H1 (cell line): Measurements from ENCODE around the gene CCDC81. TPM values are rescaled to one million over a fixed set of nuclear protein-coding genes. Genes with fewer than 3 reads are reported as not detected.

ENCODE experiments used
- CTCF ChIA-PET: fragments of 300-600 bp; sonication (Branson Sonifier 250); formaldehyde crosslinking; loops from one replicate; lab custom pipeline; 2021; ENCODE audit not compliant: partially characterized antibody; lab: Charles Lee
- POLR2A ChIA-PET: fragments of 300-600 bp; sonication (Branson Sonifier 250); formaldehyde crosslinking; loops from one replicate; lab custom pipeline; 2021; ENCODE audit warnings: inconsistent platforms; ENCODE audit not compliant: partially characterized antibody; lab: Charles Lee
- DNase-seq, 2 experiments: peaks; one replicate each; pipeline versions ENCODE4 v3.0.0 to v3.0.0-alpha.2; 2010 to 2022; ENCODE audit warnings: low spot score in 2 of 2, low read depth in 1 of 2, mixed read lengths in 1 of 2
- FAIRE-seq: peaks from 2 replicates; lab custom pipeline; 2011; peaks lifted over from hg19 to GRCh38; lab: Jason Lieb, UNC
- H2AFZ ChIP-seq: 2 replicates; pipeline ENCODE4 v1.8.1; 2012; ENCODE audit warnings: low read length, inconsistent platforms
- H2AK5ac ChIP-seq: 2 replicates; pipeline ENCODE4 v1.6.1; 2013; ENCODE audit warnings: low read depth, low read length
- H2BK120ac ChIP-seq: replicated peaks from 2 replicates; pipeline ENCODE3; 2013; ENCODE audit warnings: low read depth, low read length, inconsistent platforms
- H2BK12ac ChIP-seq: 2 replicates; pipeline ENCODE4 v1.6.1; 2013; ENCODE audit warnings: low read depth, low read length
- H2BK15ac ChIP-seq: 2 replicates; pipeline ENCODE4 v1.6.1; 2013; ENCODE audit warnings: low read length
- H2BK20ac ChIP-seq: 2 replicates; pipeline ENCODE4 v1.6.1; 2013; ENCODE audit warnings: low read length
- H2BK5ac ChIP-seq: 2 replicates; pipeline ENCODE4 v1.6.1; 2013; ENCODE audit warnings: low read depth, low read length
- H3K14ac ChIP-seq: 2 replicates; pipeline ENCODE4 v1.6.1; 2013; ENCODE audit warnings: inconsistent platforms; ENCODE audit not compliant: insufficient read length
- H3K18ac ChIP-seq: 2 replicates; pipeline ENCODE4 v1.6.1; 2013; ENCODE audit warnings: low read length; ENCODE audit errors: extremely low read depth
- H3K23ac ChIP-seq: 2 replicates; pipeline ENCODE4 v1.6.1; 2013; ENCODE audit warnings: inconsistent platforms; ENCODE audit not compliant: insufficient read length
- H3K23me2 ChIP-seq: 2 replicates; pipeline ENCODE4 v1.6.1; 2013; ENCODE audit warnings: low read depth, low read length
- H3K27ac ChIP-seq: 2 replicates; pipeline ENCODE4 v1.6.1; 2011; ENCODE audit warnings: low read depth, low read length, inconsistent platforms
- H3K27me3 ChIP-seq, 4 experiments: replicated peaks in 1 of 4; 1 replicate in 1 of 4; 2 replicates in 3 of 4; pipeline versions ENCODE4 v1.6.1 to v1.8.1; 2011 to 2013; ENCODE audit warnings: low read length in 3 of 4, mild to moderate bottlenecking in 3 of 4, inconsistent platforms in 2 of 4, mixed read lengths in 2 of 4, moderate library complexity in 1 of 4; ENCODE audit not compliant: control insufficient read depth in 3 of 4, insufficient read depth in 3 of 4; ENCODE audit errors: extremely low read depth in 1 of 4
- H3K36me3 ChIP-seq, 4 experiments: 2 replicates each; pipeline versions ENCODE4 v1.6.1 to v1.8.1; 2011 to 2013; ENCODE audit warnings: mild to moderate bottlenecking in 4 of 4, low read length in 3 of 4, moderate library complexity in 2 of 4, control low read depth in 1 of 4, inconsistent platforms in 1 of 4; ENCODE audit not compliant: insufficient read depth in 4 of 4, control insufficient read depth in 2 of 4
- H3K4ac ChIP-seq: replicated peaks from 2 replicates; pipeline ENCODE3; 2013; ENCODE audit warnings: low read length, low read depth, mixed read lengths, inconsistent platforms; ENCODE audit not compliant: insufficient read length
- H3K4me1 ChIP-seq, 4 experiments: replicated peaks in 1 of 4; 1 replicate in 1 of 4; 2 replicates in 3 of 4; pipeline versions ENCODE4 v1.6.1 to v1.8.1; 2011 to 2013; ENCODE audit warnings: low read length in 3 of 4, inconsistent platforms in 2 of 4, mixed read lengths in 1 of 4; ENCODE audit not compliant: insufficient read depth in 4 of 4, control insufficient read depth in 3 of 4
- H3K4me2 ChIP-seq, 2 experiments: 2 replicates each; pipeline versions ENCODE4 v1.6.1 to v1.8.1; 2011 to 2013; ENCODE audit warnings: low read depth in 2 of 2, low read length in 2 of 2, control low read depth in 1 of 2, inconsistent platforms in 1 of 2, mild to moderate bottlenecking in 1 of 2; ENCODE audit not compliant: insufficient read depth in 1 of 2
- H3K4me3 ChIP-seq, 4 experiments: fragments of 200-600, 300-600 bp in 1 of 4; sonication (generic), shearing (Covaris generic), sonication (Bioruptor Twin) in 1 of 4; 2 replicates each; pipeline versions ENCODE4 v1.5.1 to v1.8.1; 2011 to 2016; ENCODE audit warnings: low read length in 4 of 4, low read depth in 3 of 4, control low read depth in 2 of 4, inconsistent platforms in 2 of 4, mild to moderate bottlenecking in 2 of 4, mixed read lengths in 1 of 4, moderate library complexity in 1 of 4; ENCODE audit not compliant: insufficient read depth in 2 of 4; ENCODE audit errors: extremely low read depth in 1 of 4
- H3K56ac ChIP-seq: replicated peaks from 2 replicates; pipeline ENCODE3; 2013; ENCODE audit warnings: low read depth, mild to moderate bottlenecking, mixed read lengths, low read length, inconsistent platforms; ENCODE audit not compliant: insufficient read length
- H3K79me1 ChIP-seq: 2 replicates; pipeline ENCODE4 v1.6.1; 2013; ENCODE audit warnings: low read depth, low read length, control low read depth
- H3K79me2 ChIP-seq, 2 experiments: 2 replicates each; pipeline versions ENCODE4 v1.6.1 to v1.8.1; 2012 to 2013; ENCODE audit warnings: low read length in 2 of 2, mild to moderate bottlenecking in 2 of 2, inconsistent platforms in 1 of 2; ENCODE audit not compliant: insufficient read depth in 2 of 2, control insufficient read depth in 1 of 2
- H3K9ac ChIP-seq, 4 experiments: replicated peaks in 1 of 4; 1 replicate in 1 of 4; 2 replicates in 3 of 4; pipeline versions ENCODE4 v1.6.1 to v1.8.1; 2011 to 2013; ENCODE audit warnings: low read depth in 3 of 4, low read length in 3 of 4, control low read depth in 2 of 4, mild to moderate bottlenecking in 2 of 4, moderate library complexity in 2 of 4, inconsistent platforms in 1 of 4; ENCODE audit errors: extremely low read depth in 1 of 4
- H3K9me3 ChIP-seq, 2 experiments: 2 replicates each; pipeline versions ENCODE4 v1.6.1 to v1.8.1; 2012 to 2013; ENCODE audit warnings: mild to moderate bottlenecking in 2 of 2, moderate library complexity in 2 of 2, control low read depth in 1 of 2, inconsistent platforms in 1 of 2, low read depth in 1 of 2, low read length in 1 of 2, mixed read lengths in 1 of 2; ENCODE audit not compliant: insufficient read depth in 2 of 2
- H4K20me1 ChIP-seq, 2 experiments: replicated peaks in 1 of 2; 2 replicates each; pipeline versions ENCODE3 to v1.8.1; 2011 to 2013; ENCODE audit warnings: inconsistent platforms in 2 of 2, low read length in 2 of 2, mild to moderate bottlenecking in 1 of 2; ENCODE audit not compliant: insufficient read depth in 2 of 2, control insufficient read depth in 1 of 2
- H4K5ac ChIP-seq: 2 replicates; pipeline ENCODE4 v1.6.1; 2013; ENCODE audit warnings: low read length, low read depth, mixed read lengths, inconsistent platforms; ENCODE audit not compliant: insufficient read length
- H4K8ac ChIP-seq: 2 replicates; pipeline ENCODE4 v1.8.0; 2013; ENCODE audit warnings: mild to moderate bottlenecking, moderate library complexity, low read length, inconsistent platforms; ENCODE audit not compliant: insufficient read depth; ENCODE audit errors: extremely low read depth
- H4K91ac ChIP-seq: replicated peaks from 2 replicates; pipeline ENCODE3; 2013; ENCODE audit warnings: low read length, mixed read lengths, inconsistent platforms; ENCODE audit not compliant: insufficient read length
- EZH2 ChIP-seq: fragments of 200-600 bp; sonication (generic); IDR thresholded peaks from 2 replicates; pipeline ENCODE4 v1.7.1; 2012; ENCODE audit warnings: low read depth, mild to moderate bottlenecking, moderate library complexity, low read length, inconsistent platforms; ENCODE audit not compliant: severe bottlenecking
- GABPA ChIP-seq: IDR thresholded peaks from 2 replicates; pipeline ENCODE4 v1.6.1; 2011; ENCODE audit warnings: mild to moderate bottlenecking, low read length, moderate library complexity, borderline replicate concordance; ENCODE audit not compliant: insufficient read depth
- NRF1 ChIP-seq: IDR thresholded peaks from 2 replicates; pipeline ENCODE4 v1.6.1; 2011; ENCODE audit warnings: mild to moderate bottlenecking, low read depth, low read length, improper control_type of control experiment
- SP1 ChIP-seq: IDR thresholded peaks from 2 replicates; pipeline ENCODE4 v1.6.1; 2011; ENCODE audit warnings: low read depth, low read length
- TEAD4 ChIP-seq: IDR thresholded peaks from 2 replicates; pipeline ENCODE4 v1.6.1; 2012; ENCODE audit warnings: low read depth, low read length, inconsistent platforms, mixed read lengths
- WGBS, 2 experiments: shearing (Covaris generic) in 1 of 2; methylation state at CpG; one replicate each; pipeline versions ENCODE4 v1.1.6 to v1.1.7; 2013 to 2015; ENCODE audit warnings: low lambda C conversion rate in 2 of 2, mixed read lengths in 2 of 2, inconsistent platforms in 1 of 2, low coverage in 1 of 2, missing lambda C conversion rate in 1 of 2; ENCODE audit not compliant: insufficient replicate concordance in 2 of 2, insufficient coverage in 1 of 2, insufficient read length in 1 of 2; ENCODE audit errors: extremely low coverage in 1 of 2, missing lambda C conversion rate in 1 of 2; 5-methylcytosine and 5-hydroxymethylcytosine counted together
- polyA plus RNA-seq, 7 experiments: library from polyadenylated mRNA; depleted of rRNA in 3 of 7; stranded (reverse) in 5 of 7; unstranded in 2 of 7; fragments of >200 nt in 5 of 7; fragments of 200-250 nt in 2 of 7; gene quantifications; 1 replicate in 5 of 7; 2 replicates in 1 of 7; 4 replicates in 1 of 7; pipeline versions ENCODE4 v1.2.1 to v1.2.3, GENCODE V29; 2011 to 2013; ENCODE audit warnings: missing spikeins in 2 of 7, mixed read lengths in 2 of 7
- total RNA-seq: library from RNA; stranded (reverse); fragmentation: NEBNext Ultra II Directional; extraction: Animal tissue kit (Norgen Biotek cat#: 25700); gene quantifications from 2 replicates; pipeline ENCODE4 v1.2.1, GENCODE V29; 2021

The CCDC81 gene
- total and polyA plus RNA-seq, 2 of the 8 experiments (the other 6 are each of a cell fraction or from before 2014, with no cell fraction given) = 0.30 to 0.58 TPM

GRCh38 chr11:86443415-86443814 is 68.7 kb downstream of the CCDC81 start:
- Histone ChIP-seq H3K56ac (no peak overlapping the region), H2BK5ac (no peak overlapping the region), H2AK5ac (no peak overlapping the region), H2BK20ac (no peak overlapping the region), H3K4me2 (no peak overlapping the region), H3K27ac (no peak overlapping the region), H2AFZ (no peak overlapping the region), H4K20me1 (no peaks in the 10 kb centered on the region), H4K8ac (no peak overlapping the region), H3K14ac (no peak overlapping the region), H3K23ac (no peak overlapping the region), H3K4me3 (no peak overlapping the region), H2BK120ac (no peak overlapping the region), H2BK15ac (no peak overlapping the region), H3K9ac (no peak overlapping the region), H3K23me2 (no peaks in the 10 kb centered on the region), H4K5ac (no peak overlapping the region), H4K91ac (no peak overlapping the region)
- no peak for FAIRE-seq
- CTCF ChIA-PET = interaction anchor here (0.7 to 1.2 kb wide), 2 partner anchors 12 to 233 kb away, joined by 3 read pairs; no protein-coding TSS in a partner anchor
- 60% methylated on average over 1 of the region's 1 CpG; no CpG with 5 or more reads in 1 of the 2 experiments for WGBS, 2 experiments
- no peak for DNase-seq
- TF ChIP-seq NRF1 (no peak), GABPA (no peak), TEAD4 (no peak), SP1 (no peak), EZH2 (no peak)
- TF ChIP-seq, all 59 proteins: peak for 0
- POLR2A ChIA-PET = no interaction called here
- Histone ChIP-seq H3K4me1 (no peaks in the 10 kb centered on the region), H3K9me3 (no peaks in the 10 kb centered on the region), H3K4ac (no peak overlapping the region), H2BK12ac (no peak overlapping the region), H3K18ac (no peak overlapping the region), H3K79me2 (no peaks in the 10 kb centered on the region), H3K27me3 (no peaks in the 10 kb centered on the region; a peak in 1 of 7 replicates), H3K36me3 (no peaks in the 10 kb centered on the region), H3K79me1 (no peaks in the 10 kb centered on the region)
